ENCODE data around the gene FITM1.

DNA sequence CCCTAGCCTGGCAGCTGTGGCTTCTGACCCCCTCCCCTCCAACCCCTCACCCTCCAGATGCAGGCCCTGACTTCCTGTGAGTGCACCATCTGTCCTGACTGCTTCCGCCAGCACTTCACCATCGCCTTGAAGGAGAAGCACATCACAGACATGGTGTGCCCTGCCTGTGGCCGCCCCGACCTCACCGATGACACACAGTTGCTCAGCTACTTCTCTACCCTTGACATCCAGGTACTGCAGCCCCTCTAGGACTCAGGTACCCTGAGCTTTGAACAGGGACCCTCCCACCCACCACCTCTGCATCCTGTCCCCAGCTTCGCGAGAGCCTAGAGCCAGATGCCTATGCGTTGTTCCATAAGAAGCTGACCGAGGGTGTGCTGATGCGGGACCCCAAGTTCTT, 24.6 kb downstream of the FITM1 start:
- TF ChIP-seq ZNF274 (IDR thresholded peaks at IDR 0.05; ENCODE audit: low read length) (no peak), ZNF274 (tag by site-specific recombination; IDR thresholded peaks at IDR 0.05; ENCODE audit: borderline replicate concordance) (no peak), ZNF416 (tag by site-specific recombination; IDR thresholded peaks at IDR 0.05) (no peak), CTCF (tag by site-specific recombination; IDR thresholded peaks at IDR 0.05) (no peak), ZSCAN5A (tag by site-specific recombination; IDR thresholded peaks at IDR 0.05) (no peak), AEBP2 (tag by site-specific recombination; IDR thresholded peaks at IDR 0.05; ENCODE audit: borderline replicate concordance) (no peak)
- TF ChIP-seq, protein P1, sequence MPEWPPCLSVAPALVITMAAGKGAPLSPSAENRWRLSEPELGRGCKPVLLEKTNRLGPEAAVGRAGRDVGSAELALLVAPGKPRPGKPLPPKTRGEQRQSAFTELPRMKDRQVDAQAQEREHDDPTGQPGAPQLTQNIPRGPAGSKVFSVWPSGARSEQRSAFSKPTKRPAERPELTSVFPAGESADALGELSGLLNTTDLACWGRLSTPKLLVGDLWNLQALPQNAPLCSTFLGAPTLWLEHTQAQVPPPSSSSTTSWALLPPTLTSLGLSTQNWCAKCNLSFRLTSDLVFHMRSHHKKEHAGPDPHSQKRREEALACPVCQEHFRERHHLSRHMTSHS (tag by site-specific recombination; IDR thresholded peaks at IDR 0.05), result no peak

All from HEK293 (cell line).